H9 (cell line): ENCODE data around the gene LIPT1. TPM values are rescaled to one million over a fixed set of nuclear protein-coding genes. Genes with fewer than 3 reads are reported as not detected.

ENCODE experiments used
- DNase-seq: peaks from one replicate; pipeline ENCODE4 v3.0.0-alpha.2; 2017
- H2AFZ ChIP-seq: one replicate; pipeline ENCODE4 v1.6.1; 2013; ENCODE audit warnings: mild to moderate bottlenecking, low read length, control low read depth, moderate library complexity
- H2AK5ac ChIP-seq: 2 replicates; pipeline ENCODE4 v1.6.1; 2013; ENCODE audit warnings: low read length, control low read depth, mixed read lengths; ENCODE audit not compliant: insufficient read length
- H2BK120ac ChIP-seq: one replicate; pipeline ENCODE4 v1.6.1; 2013; ENCODE audit warnings: low read depth, mild to moderate bottlenecking, low read length, control low read depth, inconsistent platforms; ENCODE audit not compliant: poor library complexity, severe bottlenecking
- H2BK12ac ChIP-seq: 2 replicates; pipeline ENCODE4 v1.6.1; 2013; ENCODE audit warnings: low read length, control low read depth, mixed read lengths, low read depth; ENCODE audit not compliant: insufficient read length
- H2BK15ac ChIP-seq: 2 replicates; pipeline ENCODE4 v1.6.1; 2013; ENCODE audit warnings: low read depth, low read length, control low read depth
- H2BK20ac ChIP-seq: one replicate; pipeline ENCODE4 v1.6.1; 2013; ENCODE audit warnings: low read depth, mild to moderate bottlenecking, low read length, control low read depth, inconsistent platforms; ENCODE audit not compliant: poor library complexity, severe bottlenecking
- H2BK5ac ChIP-seq: 2 replicates; pipeline ENCODE4 v1.6.1; 2013; ENCODE audit warnings: low read length, control low read depth, mixed read lengths; ENCODE audit not compliant: insufficient read length
- H3K14ac ChIP-seq: 2 replicates; pipeline ENCODE4 v1.6.1; 2013; ENCODE audit warnings: low read length, control low read depth; ENCODE audit not compliant: insufficient read depth
- H3K18ac ChIP-seq: 2 replicates; pipeline ENCODE4 v1.6.1; 2013; ENCODE audit warnings: low read depth, mild to moderate bottlenecking, mixed read lengths, low read length, control low read depth; ENCODE audit not compliant: insufficient read length
- H3K23ac ChIP-seq: 2 replicates; pipeline ENCODE4 v1.6.1; 2013; ENCODE audit warnings: low read length, control low read depth, mixed read lengths, low read depth; ENCODE audit not compliant: insufficient read length
- H3K23me2 ChIP-seq: 2 replicates; pipeline ENCODE4 v1.6.1; 2013; ENCODE audit warnings: low read depth, mild to moderate bottlenecking, mixed read lengths, low read length, control low read depth; ENCODE audit not compliant: insufficient read length, poor library complexity, severe bottlenecking
- H3K27ac ChIP-seq: 2 replicates; pipeline ENCODE4 v1.5.1; 2013; ENCODE audit warnings: low read length, control low read depth, mixed read lengths, low read depth; ENCODE audit not compliant: insufficient read length
- H3K27me3 ChIP-seq: 2 replicates; pipeline ENCODE4 v1.6.1; 2013; ENCODE audit warnings: low read length, control low read depth, inconsistent platforms; ENCODE audit not compliant: insufficient read depth
- H3K4ac ChIP-seq: 2 replicates; pipeline ENCODE4 v1.6.1; 2013; ENCODE audit warnings: low read depth, mild to moderate bottlenecking, control low read depth, inconsistent platforms, low read length, moderate library complexity
- H3K4me1 ChIP-seq: 2 replicates; pipeline ENCODE4 v1.6.1; 2013; ENCODE audit warnings: low read length, control low read depth, inconsistent platforms; ENCODE audit not compliant: insufficient read depth
- H3K4me2 ChIP-seq: 2 replicates; pipeline ENCODE4 v1.6.1; 2013; ENCODE audit warnings: low read length, control low read depth, mixed read lengths; ENCODE audit not compliant: insufficient read length, insufficient read depth
- H3K56ac ChIP-seq: 2 replicates; pipeline ENCODE4 v1.6.1; 2013; ENCODE audit warnings: low read depth, mild to moderate bottlenecking, mixed read lengths, low read length, control low read depth; ENCODE audit not compliant: insufficient read length
- H3K79me1 ChIP-seq: 2 replicates; pipeline ENCODE4 v1.6.1; 2013; ENCODE audit warnings: low read depth, mild to moderate bottlenecking, moderate library complexity, low read length, control low read depth, inconsistent platforms; ENCODE audit not compliant: insufficient read depth, poor library complexity, severe bottlenecking
- H3K79me2 ChIP-seq: 2 replicates; pipeline ENCODE4 v1.6.1; 2013; ENCODE audit warnings: low read length, control low read depth, inconsistent platforms; ENCODE audit not compliant: insufficient read depth
- H3K9ac ChIP-seq: 2 replicates; pipeline ENCODE4 v1.6.1; 2013; ENCODE audit warnings: low read length, control low read depth, mixed read lengths; ENCODE audit not compliant: insufficient read length; ENCODE audit errors: extremely low read depth
- H3K9me3 ChIP-seq: one replicate; pipeline ENCODE4 v1.6.1; 2013; ENCODE audit warnings: low read depth, low read length, inconsistent platforms; ENCODE audit not compliant: control insufficient read depth
- H3T11ph ChIP-seq: one replicate; pipeline ENCODE4 v1.6.1; 2013; ENCODE audit warnings: mild to moderate bottlenecking, low read length, control low read depth, inconsistent platforms
- H4K20me1 ChIP-seq: one replicate; pipeline ENCODE4 v1.6.1; 2013; ENCODE audit not compliant: control insufficient read depth, insufficient read length, insufficient read depth
- H4K5ac ChIP-seq: 2 replicates; pipeline ENCODE4 v1.6.1; 2013; ENCODE audit warnings: low read depth, mild to moderate bottlenecking, mixed read lengths, low read length, control low read depth; ENCODE audit not compliant: insufficient read length
- H4K8ac ChIP-seq: replicated peaks from 2 replicates; pipeline ENCODE4 v1.6.1; 2013; ENCODE audit warnings: low read length, control low read depth, mixed read lengths, low read depth; ENCODE audit not compliant: insufficient read length
- H4K91ac ChIP-seq: 2 replicates; pipeline ENCODE4 v1.6.1; 2013; ENCODE audit warnings: low read depth, mild to moderate bottlenecking, moderate library complexity, mixed read lengths, low read length, control low read depth; ENCODE audit not compliant: insufficient read length
- H3K27ac Mint-ChIP-seq, 3 experiments: 2 replicates in 2 of 3; 3 replicates in 1 of 3; pipeline ENCODE4 v1.8.0; 2020 to 2021; ENCODE audit warnings: mixed read lengths in 3 of 3, mild to moderate bottlenecking in 1 of 3, moderate library complexity in 1 of 3
- H3K27me3 Mint-ChIP-seq: 2 replicates; pipeline ENCODE4 v1.8.0; 2021; ENCODE audit warnings: low read depth, mild to moderate bottlenecking, moderate library complexity, mixed read lengths
- H3K36me3 Mint-ChIP-seq, 3 experiments: 2 replicates in 2 of 3; 3 replicates in 1 of 3; pipeline ENCODE4 v1.8.0; 2020 to 2021; ENCODE audit warnings: low read depth in 3 of 3, mixed read lengths in 3 of 3; ENCODE audit not compliant: insufficient read depth in 1 of 3
- H3K4me1 Mint-ChIP-seq, 2 experiments: 2 replicates each; pipeline ENCODE4 v1.8.0; 2020; ENCODE audit warnings: mixed read lengths in 2 of 2
- H3K4me3 Mint-ChIP-seq, 2 experiments: 2 replicates in 1 of 2; 3 replicates in 1 of 2; pipeline ENCODE4 v1.8.0; 2020 to 2021; ENCODE audit warnings: mild to moderate bottlenecking in 2 of 2, mixed read lengths in 2 of 2, moderate library complexity in 1 of 2
- H3K9me3 Mint-ChIP-seq, 2 experiments: 2 replicates in 1 of 2; 3 replicates in 1 of 2; pipeline ENCODE4 v1.8.0; 2020; ENCODE audit warnings: mild to moderate bottlenecking in 2 of 2, mixed read lengths in 2 of 2, moderate library complexity in 1 of 2
- CTCF ChIP-seq: fragments of 200-600 bp; sonication (generic); conservative IDR thresholded peaks from 3 replicates; pipeline ENCODE4 v1.8.0; 2021; ENCODE audit warnings: antibody characterized with exemption, mild to moderate bottlenecking
- WGBS: extraction: QIAGEN DNeasy Blood & Tissue Kit; methylation state at CpG from one replicate; pipeline ENCODE4 v1.1.7; 2013; ENCODE audit warnings: missing lambda C conversion rate, low lambda C conversion rate, mixed read lengths; ENCODE audit not compliant: insufficient read length; ENCODE audit errors: extremely low coverage; 5-methylcytosine and 5-hydroxymethylcytosine counted together
- long read RNA-seq: library from polyadenylated mRNA; unstranded; transcript quantifications from one replicate; pipeline ENCODE4 v2.0.0, GENCODE V29; 2020
- total RNA-seq: library from RNA; stranded (reverse); gene quantifications from 2 replicates; pipeline ENCODE4 v1.2.1, GENCODE V29; 2021

LIPT1 gene
- total RNA-seq: 6.4 and 8.9 TPM in 2 replicates
- long read RNA-seq, transcript LIPT1-203 (4 exons, 803 nt): minor isoform, 5 of 27 reads
- long read RNA-seq, transcript LIPT1-201 (2 exons, 1,289 nt): major isoform, 7 of 27 reads
- long read RNA-seq, partial matches to known transcripts: 5 of 27 reads
- long read RNA-seq, other reads (novel, unspliced or antisense): 5 of 27 reads

DNA sequence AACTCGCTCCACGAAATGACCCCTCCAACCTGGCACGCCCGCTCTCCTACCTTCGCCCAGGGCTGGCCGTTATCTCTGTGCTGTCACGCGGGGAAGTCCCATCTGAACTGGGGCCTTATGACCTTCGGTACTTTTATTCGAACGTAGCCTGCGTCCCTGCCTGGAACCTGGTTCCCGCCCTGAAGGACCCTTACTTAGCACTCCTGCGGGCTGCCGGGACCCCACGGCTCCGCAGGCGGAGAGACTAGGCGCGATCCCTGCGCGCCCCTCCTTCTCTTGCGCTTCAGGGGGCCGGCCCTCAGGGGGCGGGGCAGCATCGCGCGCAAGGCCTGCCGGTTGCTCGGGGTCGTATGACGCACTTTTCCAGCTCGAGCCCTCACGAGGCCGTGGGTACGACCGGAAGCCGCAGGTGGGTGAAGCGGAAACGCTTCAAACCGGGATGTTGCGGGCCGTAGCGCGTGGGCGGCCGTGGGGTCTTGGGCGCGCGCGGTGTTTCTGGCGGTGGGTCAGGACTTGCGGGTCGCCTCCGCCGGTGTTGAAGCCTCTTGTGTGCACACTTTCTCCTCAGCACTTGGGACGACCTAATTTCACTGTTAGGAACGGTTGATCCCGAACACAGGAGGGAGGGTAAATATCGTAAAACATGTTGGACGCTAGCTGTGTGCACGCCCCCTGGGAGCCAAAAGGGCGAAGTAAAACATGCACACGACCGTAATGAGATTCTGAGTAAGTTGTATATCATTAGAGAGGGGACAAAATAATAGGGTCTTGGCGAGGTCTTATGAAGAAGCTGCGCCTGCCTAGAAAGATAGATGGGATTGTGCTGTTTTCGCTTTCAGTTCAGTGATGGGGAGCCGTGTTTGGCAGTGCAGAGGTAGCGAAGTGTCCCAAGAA is at the start of gene LIPT1, which contains the start of gene TSGA10:
Gene LIPT1, plus strand, starts transcription at position 325 of the 894 bp plus-strand sequence. CDS start 6,991 bp downstream, outside the sequence.
Gene TSGA10, minus strand, starts transcription at position 300 of the 894 bp plus-strand sequence. CDS start 45,503 bp downstream, outside the sequence.
- Histone ChIP-seq H3K27ac (no peak within 1 kb of the TSS), H3K79me2 (no peaks in the 10 kb centered on the region), H4K8ac (no peak within 1 kb of the TSS), H4K5ac (no peak within 1 kb of the TSS), H2AK5ac (no peak within 1 kb of the TSS), H3K4ac (no peak within 1 kb of the TSS), H3K9ac (peak within 1 kb of the TSS; percentile 51), H3K9me3 (no peaks in the 10 kb centered on the region), H4K91ac (no peak within 1 kb of the TSS), H3K4me1 (0 out of 2 replicates have a peak, but pooled peaks cover 2% of the 10 kb centered on the region), H4K20me1 (peaks cover 2% of the 10 kb centered on the region), H3T11ph (no peak within 1 kb of the TSS), H2BK120ac (no peak within 1 kb of the TSS), H3K23me2 (peaks cover 14% of the 10 kb centered on the region), H3K14ac (peak within 1 kb of the TSS; percentile 87), H2BK12ac (no peak within 1 kb of the TSS), H3K56ac (no peak within 1 kb of the TSS), H2BK20ac (no peak within 1 kb of the TSS), H3K79me1 (no peaks in the 10 kb centered on the region), H2AFZ (peak within 1 kb of the TSS; percentile 26), H3K18ac (peak within 1 kb of the TSS; percentile 60), H2BK5ac (no peak within 1 kb of the TSS), H3K4me2 (peak within 1 kb of the TSS; percentile 89), H2BK15ac (no peak within 1 kb of the TSS), H3K27me3 (no peaks in the 10 kb centered on the region), H3K23ac (no peak within 1 kb of the TSS)
- peak; percentile 86 for DNase-seq
- H3K4me3 Mint-ChIP-seq: peak within 1 kb of the TSS; percentile 87 to 93
- peak; percentile 36; the same call in 2 of the 3 replicates for TF ChIP-seq CTCF
- H3K36me3 Mint-ChIP-seq: peaks cover 10 to 24% (median 17%) of the 10 kb centered on the region in 3 experiments; a peak in 6 of 7 replicates
- no peaks in the 10 kb centered on the region for H3K27me3 Mint-ChIP-seq
- no CpG with 5 or more reads among the region's 70 CpGs for whole genome bisulfite sequencing
- H3K9me3 Mint-ChIP-seq: no peaks in the 10 kb centered on the region
- peak within 1 kb of the TSS; percentile 33 to 97 (median 96); a peak in 6 of 7 replicates for H3K27ac Mint-ChIP-seq
- H3K4me1 Mint-ChIP-seq: peaks cover 15 to 20% of the 10 kb centered on the region in 2 experiments
